ENCODE results near the gene MMADHC. TPM values are rescaled to one million over a fixed set of nuclear protein-coding genes. Genes with fewer than 3 reads are reported as not detected.

Gene MMADHC
- total RNA-seq, 1 experiment from 2014 or later, result 149 TPM

DNA sequence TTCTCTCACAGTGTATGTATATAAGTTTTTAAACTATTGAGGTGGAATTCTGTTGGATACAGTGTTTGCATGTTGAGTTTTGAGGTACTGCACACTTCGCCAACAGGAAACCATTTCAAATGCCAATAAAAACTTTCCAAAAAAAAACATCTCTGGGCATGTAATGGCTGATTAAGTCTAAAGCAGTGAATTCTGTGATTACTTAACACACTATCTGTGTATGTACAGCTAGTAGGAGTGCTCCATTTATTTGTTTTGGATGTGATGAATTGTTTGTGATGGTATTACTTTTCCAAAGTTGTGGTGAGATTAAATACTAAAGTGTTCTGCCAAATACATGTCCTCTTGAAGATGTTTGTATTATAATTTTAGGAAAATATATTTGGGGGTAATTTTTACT, 31.1 kb downstream of the MMADHC start:
- Mint-ChIP-seq H3K36me3 (ENCODE audit: insufficient read depth in 1 of 3, low read depth in 3 of 3) (peaks cover 0 to 7% (median 0%) of the 10 kb centered on the region in 3 experiments; a peak in 2 of 7 replicates), H3K9me3 (peaks cover 0 to 4% of the 10 kb centered on the region in 2 experiments; a peak in 4 of 5 replicates), H3K27ac (no peak overlapping the region), H3K27me3 (ENCODE audit: low read depth) (no peaks in the 10 kb centered on the region), H3K4me1 (no peaks in the 10 kb centered on the region), H3K4me3 (no peak overlapping the region)
- Histone ChIP-seq H3K56ac (ENCODE audit: insufficient read length, low read depth, low read length) (no peak overlapping the region), H4K91ac (ENCODE audit: insufficient read length, low read depth, low read length) (no peak overlapping the region), H3K9ac (ENCODE audit: extremely low read depth, insufficient read length, low read length) (no peak overlapping the region), H4K5ac (ENCODE audit: insufficient read length, low read depth, low read length) (no peak overlapping the region), H3K27me3 (ENCODE audit: insufficient read depth, low read length) (no peaks in the 10 kb centered on the region), H2BK12ac (ENCODE audit: insufficient read length, low read depth, low read length) (no peak overlapping the region), H3K23ac (ENCODE audit: insufficient read length, low read depth, low read length) (no peak overlapping the region), H3K79me1 (ENCODE audit: insufficient read depth, low read depth, low read length, poor library complexity, severe bottlenecking) (no peaks in the 10 kb centered on the region), H3T11ph (ENCODE audit: low read length) (no peak overlapping the region), H3K79me2 (ENCODE audit: insufficient read depth, low read length) (no peaks in the 10 kb centered on the region), H2BK120ac (ENCODE audit: low read depth, low read length, poor library complexity, severe bottlenecking) (no peak overlapping the region), H2AFZ (ENCODE audit: low read length) (no peak overlapping the region), H3K4me2 (ENCODE audit: insufficient read depth, insufficient read length, low read length) (no peak overlapping the region), H4K20me1 (ENCODE audit: control insufficient read depth, insufficient read depth, insufficient read length) (no peaks in the 10 kb centered on the region), H2AK5ac (ENCODE audit: insufficient read length, low read length) (no peak overlapping the region), H3K4me1 (ENCODE audit: insufficient read depth, low read length) (no peaks in the 10 kb centered on the region), H3K9me3 (ENCODE audit: control insufficient read depth, low read depth, low read length) (no peaks in the 10 kb centered on the region), H3K27ac (ENCODE audit: insufficient read length, low read depth, low read length) (no peak overlapping the region), H2BK5ac (ENCODE audit: insufficient read length, low read length) (no peak overlapping the region), H2BK15ac (ENCODE audit: low read depth, low read length) (no peak overlapping the region), H3K18ac (ENCODE audit: insufficient read length, low read depth, low read length) (no peak overlapping the region), H3K4ac (ENCODE audit: low read depth, low read length) (no peak overlapping the region), H4K8ac (replicated peaks; ENCODE audit: insufficient read length, low read depth, low read length) (no peak overlapping the region), H2BK20ac (ENCODE audit: low read depth, low read length, poor library complexity, severe bottlenecking) (no peak overlapping the region), H3K23me2 (ENCODE audit: insufficient read length, low read depth, low read length, poor library complexity, severe bottlenecking) (no peaks in the 10 kb centered on the region), H3K14ac (ENCODE audit: insufficient read depth, low read length) (no peak overlapping the region)
- WGBS (ENCODE audit: extremely low coverage, insufficient read length, low lambda C conversion rate), result no CpG with 5 or more reads among the region's 1 CpG
- TF ChIP-seq, protein P1, sequence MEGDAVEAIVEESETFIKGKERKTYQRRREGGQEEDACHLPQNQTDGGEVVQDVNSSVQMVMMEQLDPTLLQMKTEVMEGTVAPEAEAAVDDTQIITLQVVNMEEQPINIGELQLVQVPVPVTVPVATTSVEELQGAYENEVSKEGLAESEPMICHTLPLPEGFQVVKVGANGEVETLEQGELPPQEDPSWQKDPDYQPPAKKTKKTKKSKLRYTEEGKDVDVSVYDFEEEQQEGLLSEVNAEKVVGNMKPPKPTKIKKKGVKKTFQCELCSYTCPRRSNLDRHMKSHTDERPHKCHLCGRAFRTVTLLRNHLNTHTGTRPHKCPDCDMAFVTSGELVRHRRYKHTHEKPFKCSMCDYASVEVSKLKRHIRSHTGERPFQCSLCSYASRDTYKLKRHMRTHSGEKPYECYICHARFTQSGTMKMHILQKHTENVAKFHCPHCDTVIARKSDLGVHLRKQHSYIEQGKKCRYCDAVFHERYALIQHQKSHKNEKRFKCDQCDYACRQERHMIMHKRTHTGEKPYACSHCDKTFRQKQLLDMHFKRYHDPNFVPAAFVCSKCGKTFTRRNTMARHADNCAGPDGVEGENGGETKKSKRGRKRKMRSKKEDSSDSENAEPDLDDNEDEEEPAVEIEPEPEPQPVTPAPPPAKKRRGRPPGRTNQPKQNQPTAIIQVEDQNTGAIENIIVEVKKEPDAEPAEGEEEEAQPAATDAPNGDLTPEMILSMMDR (conservative IDR thresholded peaks at IDR 0.05), result no peak
- DNase-seq, result no peak

All from H9 (cell line).